Measurements from ENCODE around the gene TENT4B.

The TENT4B gene

DNA sequence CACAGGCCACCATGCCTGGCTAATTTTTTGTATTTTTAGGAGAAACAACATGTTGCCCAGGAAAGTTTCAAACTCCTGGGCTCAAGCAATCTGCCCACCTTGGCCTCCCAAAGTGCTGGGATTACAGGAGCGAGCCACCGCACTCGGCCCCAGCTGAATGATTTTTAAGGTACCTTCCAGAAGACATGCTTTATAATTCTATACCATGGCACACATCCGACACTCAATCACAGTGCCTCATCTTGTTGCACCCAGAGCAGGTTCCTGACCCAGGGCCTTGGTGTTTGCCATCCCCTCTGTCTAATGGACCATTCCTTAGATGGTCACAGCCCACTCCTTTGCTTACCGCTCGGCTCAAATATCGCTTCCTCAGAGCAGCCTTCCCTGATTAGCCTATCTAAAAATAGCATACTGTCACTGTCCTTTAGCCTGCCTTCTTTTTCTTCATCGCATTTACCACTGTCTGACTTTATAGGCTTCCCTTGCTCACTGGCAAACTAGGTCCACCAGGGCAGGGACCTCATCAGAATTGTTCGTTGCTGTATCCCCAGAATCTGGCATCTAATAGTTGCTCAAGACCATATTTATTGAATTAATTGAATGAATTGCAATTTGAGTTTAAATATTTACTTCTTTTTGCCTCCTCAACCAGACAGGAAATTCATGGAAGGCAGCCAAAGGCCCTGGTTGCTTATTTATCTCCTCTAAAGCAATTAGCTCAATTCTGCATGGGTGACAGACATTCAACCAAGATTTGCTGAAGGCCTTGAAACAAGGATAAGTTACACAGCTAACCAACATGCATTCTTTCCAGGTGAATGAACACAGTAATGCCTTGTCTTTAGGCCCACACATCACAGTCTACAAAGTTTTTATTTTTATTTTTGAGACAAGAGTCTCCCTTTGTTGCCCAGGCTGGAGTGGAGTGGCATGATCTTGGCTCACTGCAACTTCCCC is 6.3 kb upstream of the TENT4B start:
- H3K27me3 Mint-ChIP-seq, result no peaks in the 10 kb centered on the region
- H3K4me1 Mint-ChIP-seq (ENCODE audit: low read depth), result peaks cover 2% of the 10 kb centered on the region
- no peaks in the 10 kb centered on the region for H3K36me3 Mint-ChIP-seq
- H3K27ac Mint-ChIP-seq, result no peak overlapping the region
- no peaks in the 10 kb centered on the region for H3K9me3 Mint-ChIP-seq (ENCODE audit: low read depth)
- H3K4me3 Mint-ChIP-seq, result no peak overlapping the region

DNA sequence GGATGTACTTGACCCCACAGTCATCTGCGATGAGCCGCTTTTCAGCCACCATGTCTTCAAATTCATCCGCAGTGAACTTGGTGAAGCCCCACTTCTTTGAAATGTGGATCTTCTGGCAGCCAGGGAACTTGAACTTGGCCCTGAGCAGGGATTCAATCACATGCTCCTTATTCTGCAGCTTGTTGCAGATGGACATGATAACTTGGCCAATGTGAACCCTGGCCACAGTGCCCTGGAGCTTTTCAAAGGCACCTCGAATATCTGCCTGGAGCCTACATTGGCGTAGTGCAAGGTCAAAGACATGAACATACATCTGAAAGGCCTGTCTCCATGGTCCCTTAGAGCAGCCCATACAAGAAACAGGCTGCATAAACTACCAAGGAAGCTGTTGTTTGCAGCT is 1.8 kb upstream of the TENT4B start:
- no peaks in the 10 kb centered on the region for H3K27me3 Mint-ChIP-seq
- peaks cover 25% of the 10 kb centered on the region for H3K4me1 Mint-ChIP-seq (ENCODE audit: low read depth)
- peak overlapping the region; percentile 99 for H3K27ac Mint-ChIP-seq
- no peaks in the 10 kb centered on the region for H3K36me3 Mint-ChIP-seq
- no peaks in the 10 kb centered on the region for H3K9me3 Mint-ChIP-seq (ENCODE audit: low read depth)
- peak overlapping the region; percentile 95 for H3K4me3 Mint-ChIP-seq

DNA sequence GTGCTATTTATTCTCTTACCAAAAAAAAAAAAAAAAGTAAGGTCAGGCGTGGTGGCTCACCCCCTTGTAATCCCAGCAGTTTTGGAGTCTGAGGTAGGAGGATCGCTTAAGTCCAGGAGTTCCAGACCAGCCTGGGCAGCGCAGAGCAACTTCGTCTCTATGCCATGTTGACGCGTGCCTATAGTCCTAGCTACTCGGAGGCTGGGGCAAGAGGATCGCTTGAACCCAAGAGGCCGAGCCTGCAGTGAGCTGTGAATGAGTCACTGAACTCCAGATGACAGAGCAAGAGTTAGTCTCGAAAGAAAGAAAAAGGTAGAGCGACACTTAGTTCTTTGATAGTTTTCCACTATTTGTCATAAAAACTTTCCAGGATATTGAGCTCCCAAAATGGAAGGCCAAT is 1.4 kb upstream of the TENT4B start:
- peak overlapping the region; percentile 99 for H3K27ac Mint-ChIP-seq
- peaks cover 28% of the 10 kb centered on the region for H3K4me1 Mint-ChIP-seq (ENCODE audit: low read depth)
- H3K9me3 Mint-ChIP-seq (ENCODE audit: low read depth), result no peaks in the 10 kb centered on the region
- no peaks in the 10 kb centered on the region for H3K27me3 Mint-ChIP-seq
- peak overlapping the region; percentile 95 for H3K4me3 Mint-ChIP-seq
- H3K36me3 Mint-ChIP-seq, result no peaks in the 10 kb centered on the region

DNA sequence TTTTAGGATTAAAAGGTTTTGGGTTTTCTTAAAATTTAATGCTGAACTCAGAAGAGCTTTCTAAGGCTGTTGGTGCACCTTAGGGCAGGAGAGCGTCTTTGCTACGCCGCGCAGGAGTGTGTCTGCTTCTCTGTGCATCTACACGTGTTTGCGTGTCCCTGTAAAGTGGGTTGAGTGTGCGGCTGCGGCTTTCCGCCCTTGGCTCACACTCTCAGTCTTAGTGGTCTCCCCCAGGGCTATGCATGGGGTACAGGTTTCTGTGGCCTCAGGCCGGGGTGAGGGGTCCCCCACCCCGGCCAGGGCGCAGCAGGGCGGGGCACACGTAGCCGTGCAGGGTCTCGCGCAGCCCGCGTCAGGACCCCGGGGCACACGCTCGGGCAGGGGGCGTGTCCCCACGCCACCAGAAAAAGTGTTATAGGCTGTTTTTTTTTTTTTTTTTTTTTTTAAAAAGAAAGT is 727 bp upstream of the TENT4B start:
- peak overlapping the region; percentile 99 for H3K27ac Mint-ChIP-seq
- H3K36me3 Mint-ChIP-seq, result peaks cover 3% of the 10 kb centered on the region
- H3K4me1 Mint-ChIP-seq (ENCODE audit: low read depth), result peaks cover 33% of the 10 kb centered on the region
- peak overlapping the region; percentile 95 for H3K4me3 Mint-ChIP-seq
- H3K9me3 Mint-ChIP-seq (ENCODE audit: low read depth), result no peaks in the 10 kb centered on the region
- H3K27me3 Mint-ChIP-seq, result no peaks in the 10 kb centered on the region

DNA sequence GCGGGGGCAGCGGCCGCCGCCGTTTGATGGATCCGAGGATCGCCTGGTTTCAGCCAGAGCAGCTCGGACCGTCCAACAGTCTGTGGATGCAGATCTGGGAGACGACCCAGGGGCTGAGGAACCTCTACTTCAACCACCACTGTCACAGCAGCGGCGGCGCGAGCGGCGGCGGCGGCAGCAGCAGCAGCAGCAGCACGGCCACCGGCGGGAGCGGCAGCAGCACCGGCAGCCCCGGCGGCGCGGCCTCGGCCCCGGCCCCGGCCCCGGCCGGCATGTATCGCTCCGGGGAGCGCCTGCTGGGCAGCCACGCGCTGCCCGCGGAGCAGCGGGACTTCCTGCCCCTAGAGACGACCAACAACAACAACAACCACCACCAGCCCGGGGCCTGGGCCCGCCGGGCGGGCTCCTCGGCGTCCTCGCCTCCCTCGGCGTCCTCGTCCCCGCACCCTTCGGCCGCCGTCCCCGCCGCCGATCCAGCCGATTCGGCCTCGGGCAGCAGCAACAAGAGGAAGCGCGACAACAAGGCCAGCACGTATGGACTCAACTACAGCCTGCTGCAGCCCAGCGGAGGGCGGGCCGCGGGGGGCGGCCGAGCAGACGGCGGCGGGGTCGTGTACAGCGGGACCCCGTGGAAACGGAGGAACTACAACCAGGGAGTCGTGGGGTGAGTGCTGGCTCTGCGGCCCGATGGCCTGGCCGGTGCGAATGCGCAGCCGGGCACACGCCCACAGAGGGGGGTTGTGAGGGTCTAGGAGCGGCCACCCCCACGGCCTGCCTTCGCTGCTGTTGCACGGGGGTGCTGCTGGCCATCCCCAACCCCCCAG is 702 bp downstream of the TENT4B start:
- Mint-ChIP-seq H3K36me3 (peaks cover 3% of the 10 kb centered on the region), H3K4me3 (peak overlapping the region; percentile 91)

DNA sequence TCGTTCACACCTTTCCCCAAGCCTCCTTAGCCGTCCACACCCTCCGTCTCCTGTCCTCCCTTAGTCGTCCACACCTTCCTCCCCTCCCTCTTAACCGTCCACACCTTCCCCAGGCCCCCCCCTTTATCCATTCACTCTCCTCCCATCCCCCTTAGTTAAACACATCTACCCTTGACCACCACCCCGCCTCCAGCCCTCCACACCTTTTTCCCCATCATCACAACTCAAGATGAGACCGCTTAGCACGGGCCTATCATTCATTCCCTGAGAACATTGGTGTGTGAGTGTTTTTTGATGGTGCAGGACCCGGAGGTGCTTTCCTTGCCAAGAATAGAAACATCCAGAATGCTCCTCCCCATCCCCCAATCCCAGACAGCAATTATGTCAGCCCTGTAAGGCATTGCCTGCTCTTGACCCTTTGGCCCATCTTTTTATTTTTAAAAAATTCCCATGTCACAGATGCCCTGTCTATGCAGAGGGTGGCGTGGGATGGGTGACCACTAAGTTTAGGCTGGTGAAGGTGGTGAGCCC is 1.4 kb downstream of the TENT4B start:
- H3K4me3 Mint-ChIP-seq, result peak overlapping the region; percentile 91
- H3K9me3 Mint-ChIP-seq (ENCODE audit: low read depth), result no peaks in the 10 kb centered on the region
- peak overlapping the region; percentile 91 for H3K27ac Mint-ChIP-seq
- H3K36me3 Mint-ChIP-seq, result peaks cover 3% of the 10 kb centered on the region
- no peaks in the 10 kb centered on the region for H3K27me3 Mint-ChIP-seq
- peaks cover 50% of the 10 kb centered on the region for H3K4me1 Mint-ChIP-seq (ENCODE audit: low read depth)

More for the DNA sequence above, 702 bp downstream of the TENT4B start:
- Mint-ChIP-seq H3K4me1 (ENCODE audit: low read depth) (peaks cover 43% of the 10 kb centered on the region), H3K27ac (peak overlapping the region; percentile 91), H3K9me3 (ENCODE audit: low read depth) (no peaks in the 10 kb centered on the region), H3K27me3 (no peaks in the 10 kb centered on the region)

DNA sequence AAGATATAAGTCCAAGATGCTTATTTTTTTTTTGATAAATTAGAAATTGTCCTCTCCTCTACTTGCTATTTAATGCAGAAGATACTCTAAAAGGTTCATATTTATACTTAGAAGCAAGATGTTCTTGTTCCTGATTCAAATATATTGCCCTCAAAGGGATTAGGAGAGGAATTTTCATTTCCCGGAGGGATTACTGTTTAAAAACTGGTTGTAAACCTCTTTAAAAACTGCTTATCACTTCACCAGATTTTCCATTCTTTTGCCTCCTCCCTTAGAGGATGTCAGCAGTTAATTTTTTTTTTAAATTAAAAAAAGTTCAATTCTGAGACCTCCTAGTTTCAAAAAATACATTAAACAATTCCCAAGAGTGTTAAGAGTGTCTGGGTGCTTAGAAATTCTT is 2.8 kb downstream of the TENT4B start:
- Mint-ChIP-seq H3K27ac (peak overlapping the region; percentile 91), H3K4me1 (ENCODE audit: low read depth) (peaks cover 64% of the 10 kb centered on the region), H3K9me3 (ENCODE audit: low read depth) (no peaks in the 10 kb centered on the region), H3K36me3 (peaks cover 5% of the 10 kb centered on the region), H3K27me3 (no peaks in the 10 kb centered on the region), H3K4me3 (peak overlapping the region; percentile 91)

DNA sequence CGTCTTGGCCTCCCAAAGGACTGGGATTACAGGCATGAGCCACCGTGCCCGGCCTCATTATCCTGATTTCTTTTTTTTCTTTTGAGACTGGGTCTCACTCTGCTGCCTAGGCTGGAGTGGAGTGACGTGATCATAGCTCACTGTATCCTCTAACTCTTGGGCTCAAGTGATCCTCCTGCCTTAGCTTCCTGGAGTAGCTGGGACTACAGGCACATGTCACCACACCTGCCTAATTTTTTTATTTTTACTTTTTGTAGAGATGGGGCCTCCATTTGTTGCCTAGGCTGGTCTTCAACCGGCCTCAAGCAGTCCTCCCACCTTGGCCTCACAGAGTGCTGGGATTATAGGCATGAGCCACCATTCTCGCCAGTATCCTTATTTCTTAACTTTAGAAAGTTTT is 3.5 kb downstream of the TENT4B start:
- no peaks in the 10 kb centered on the region for H3K9me3 Mint-ChIP-seq (ENCODE audit: low read depth)
- H3K4me1 Mint-ChIP-seq (ENCODE audit: low read depth), result peaks cover 70% of the 10 kb centered on the region
- H3K36me3 Mint-ChIP-seq, result peaks cover 5% of the 10 kb centered on the region
- no peaks in the 10 kb centered on the region for H3K27me3 Mint-ChIP-seq
- peak overlapping the region; percentile 91 for H3K4me3 Mint-ChIP-seq
- H3K27ac Mint-ChIP-seq, result no peak overlapping the region

DNA sequence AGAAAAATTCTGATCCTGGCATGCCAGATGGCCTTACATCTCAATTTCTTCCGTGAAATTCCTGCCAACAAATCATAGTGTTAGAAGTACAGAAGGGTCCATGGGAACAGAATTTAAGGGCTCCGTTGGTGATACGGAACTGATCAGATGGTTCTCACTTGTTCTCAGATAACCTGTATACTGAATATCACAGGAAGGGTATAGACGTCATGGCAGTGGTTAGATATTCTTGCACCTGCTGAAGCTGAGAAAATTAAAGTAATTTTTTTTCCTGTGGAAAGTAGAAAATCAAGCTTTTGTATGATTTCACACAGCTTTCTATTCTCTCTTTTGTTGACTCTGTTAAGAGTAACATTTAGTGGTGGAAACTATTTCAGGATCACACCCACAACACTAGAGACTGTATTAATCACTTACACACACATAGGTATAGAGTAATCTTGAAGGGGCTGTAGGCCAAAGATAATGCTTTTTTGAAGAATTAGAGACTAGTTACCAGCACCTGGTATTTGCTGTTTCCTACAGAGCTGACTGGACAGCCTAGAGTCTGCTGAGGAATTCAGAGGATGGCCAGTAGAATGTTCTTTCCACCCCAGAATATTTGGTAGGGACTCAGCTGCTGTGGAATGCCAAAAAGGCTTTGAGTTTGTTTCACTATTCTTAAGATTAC is 7.5 kb downstream of the TENT4B start:
- Mint-ChIP-seq H3K27me3 (no peaks in the 10 kb centered on the region), H3K4me1 (ENCODE audit: low read depth) (peaks cover 73% of the 10 kb centered on the region), H3K36me3 (peaks cover 11% of the 10 kb centered on the region), H3K27ac (peak overlapping the region; percentile 94), H3K4me3 (peak overlapping the region; percentile 71), H3K9me3 (ENCODE audit: low read depth) (no peaks in the 10 kb centered on the region)

DNA sequence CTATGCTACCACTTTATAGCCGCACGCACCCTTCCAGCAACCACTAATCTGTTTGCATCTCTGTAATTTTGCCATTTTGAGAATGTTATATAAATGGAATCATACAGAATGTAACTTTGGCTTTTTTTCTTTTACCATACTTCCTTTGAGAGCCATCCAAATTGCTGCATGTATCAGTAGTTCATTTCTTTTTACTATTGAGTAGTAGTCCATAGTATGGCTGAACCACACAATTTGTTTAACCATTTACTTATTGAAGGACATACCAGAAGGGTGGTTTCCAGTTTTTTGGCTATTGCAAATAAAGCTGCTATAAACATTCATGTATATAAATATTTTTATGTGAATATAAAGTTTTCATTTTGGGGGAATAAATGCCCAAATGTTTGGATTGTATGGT is 8.8 kb downstream of the TENT4B start:
- H3K4me3 Mint-ChIP-seq, result no peak overlapping the region
- H3K27ac Mint-ChIP-seq, result no peak overlapping the region
- peaks cover 74% of the 10 kb centered on the region for H3K4me1 Mint-ChIP-seq (ENCODE audit: low read depth)
- H3K36me3 Mint-ChIP-seq, result peaks cover 11% of the 10 kb centered on the region
- no peaks in the 10 kb centered on the region for H3K27me3 Mint-ChIP-seq
- no peaks in the 10 kb centered on the region for H3K9me3 Mint-ChIP-seq (ENCODE audit: low read depth)

DNA sequence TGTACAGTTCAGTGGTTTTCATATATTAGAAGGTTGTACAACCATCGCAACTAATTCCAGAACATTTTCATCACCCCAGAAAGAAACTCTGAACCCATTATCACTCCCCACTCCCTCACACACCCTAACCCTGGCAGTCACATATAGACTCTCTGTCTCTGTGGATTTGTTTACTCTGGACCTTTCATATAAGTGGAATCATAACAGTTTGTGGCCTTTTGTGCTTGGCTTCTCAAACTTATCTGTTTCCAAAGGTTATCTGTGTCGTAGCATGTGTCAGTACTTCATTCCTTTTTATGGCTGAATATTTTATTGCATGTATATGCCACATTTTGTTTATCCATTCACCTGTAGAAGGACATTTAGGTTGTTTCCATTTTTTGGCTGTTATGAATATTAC is 12.4 kb downstream of the TENT4B start:
- Mint-ChIP-seq H3K27ac (peak overlapping the region; percentile 61), H3K4me1 (ENCODE audit: low read depth) (peaks cover 74% of the 10 kb centered on the region), H3K27me3 (no peaks in the 10 kb centered on the region), H3K36me3 (peaks cover 6% of the 10 kb centered on the region), H3K9me3 (ENCODE audit: low read depth) (no peaks in the 10 kb centered on the region), H3K4me3 (peak overlapping the region; percentile 27)

DNA sequence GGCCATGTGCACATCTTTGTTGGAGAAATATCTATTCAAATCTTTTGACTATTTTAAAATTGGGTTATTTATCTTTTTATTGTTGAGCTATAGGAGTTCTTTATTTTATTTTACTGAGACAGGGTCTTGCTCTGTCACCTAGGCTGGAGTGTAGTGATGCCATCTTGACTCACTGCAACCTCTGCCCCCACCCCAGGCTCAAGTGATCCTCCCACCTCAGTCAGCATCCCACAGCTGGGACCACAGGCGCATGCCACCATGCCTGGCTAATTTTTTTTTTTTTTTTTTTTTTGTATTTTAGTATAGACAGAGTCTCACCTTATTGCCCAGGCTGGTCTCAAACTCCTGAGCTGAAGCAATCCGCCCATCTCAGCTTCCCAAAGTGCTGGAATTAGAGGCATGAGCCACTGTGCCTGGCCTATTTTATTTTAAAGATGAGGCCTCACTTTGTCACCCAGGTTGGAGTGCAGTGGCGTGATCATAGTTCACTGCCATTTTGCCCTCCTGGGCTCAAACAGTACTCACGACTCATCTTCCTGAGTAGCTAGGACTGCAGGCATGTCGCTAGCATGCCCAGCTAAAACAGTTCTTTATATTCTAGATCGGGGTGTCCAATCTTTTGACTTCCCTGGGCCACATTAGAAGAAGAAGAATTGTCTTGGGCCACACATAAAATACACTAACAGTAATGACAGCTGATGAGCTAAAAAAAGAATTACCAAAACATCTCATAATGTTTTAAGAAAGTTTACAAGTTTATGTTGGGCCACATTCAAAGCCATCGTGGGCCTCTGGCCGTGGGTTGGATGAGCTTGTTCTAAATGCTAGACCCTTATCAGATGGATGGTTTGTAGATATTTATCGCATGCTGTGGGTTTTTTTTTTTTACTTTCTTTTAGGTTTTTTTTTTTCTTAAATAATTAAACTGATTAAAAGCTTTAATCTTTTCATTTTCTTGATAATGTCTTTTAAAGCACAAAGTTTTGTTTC is 13.7 kb downstream of the TENT4B start:
- Mint-ChIP-seq H3K27me3 (no peaks in the 10 kb centered on the region), H3K4me3 (peak overlapping the region; percentile 44), H3K9me3 (ENCODE audit: low read depth) (no peaks in the 10 kb centered on the region), H3K36me3 (peaks cover 6% of the 10 kb centered on the region), H3K27ac (peak overlapping the region; percentile 79), H3K4me1 (ENCODE audit: low read depth) (peaks cover 68% of the 10 kb centered on the region)

DNA sequence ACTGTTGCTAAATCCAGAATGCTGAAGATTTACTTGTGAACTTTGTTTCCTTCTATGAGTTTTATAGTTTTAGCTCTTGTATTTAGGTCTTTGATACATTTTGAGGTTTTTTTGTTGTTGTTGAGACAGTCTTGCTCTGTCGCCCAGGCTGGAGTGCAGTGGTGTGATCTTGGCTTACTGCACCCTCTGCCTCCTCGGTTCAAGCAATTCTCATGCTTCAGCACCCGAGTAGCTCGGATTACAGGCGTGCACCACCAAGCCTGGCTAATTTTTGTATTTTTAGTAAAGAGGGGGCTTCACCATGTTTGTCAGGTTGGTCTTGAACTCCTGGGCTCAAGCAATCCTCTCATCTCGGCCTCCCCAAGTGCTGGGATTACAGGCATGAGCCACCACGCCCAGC is 14.4 kb downstream of the TENT4B start:
- H3K36me3 Mint-ChIP-seq, result peaks cover 6% of the 10 kb centered on the region
- H3K27ac Mint-ChIP-seq, result peak overlapping the region; percentile 75
- H3K27me3 Mint-ChIP-seq, result no peaks in the 10 kb centered on the region
- peak overlapping the region; percentile 73 for H3K4me3 Mint-ChIP-seq
- H3K4me1 Mint-ChIP-seq (ENCODE audit: low read depth), result peaks cover 68% of the 10 kb centered on the region
- no peaks in the 10 kb centered on the region for H3K9me3 Mint-ChIP-seq (ENCODE audit: low read depth)

All from activated naive CD8-positive, alpha-beta T cell (primary cell).